OCI-LY7 (cell line): ENCODE data around the gene ABCA4.

Source experiments
- EZH2phosphoT487 ChIP-seq: fragments of 200-600 bp; sonication (generic); IDR thresholded peaks from 2 replicates; pipeline ENCODE4 v1.6.1; 2018; ENCODE audit warnings: low read depth, borderline replicate concordance, mild to moderate bottlenecking, mixed run types, antibody characterized with exemption, low read length, moderate library complexity, mixed read lengths
- TF ChIP-seq, protein P1 (sequence below): fragments of 200-600 bp; sonication (generic); conservative IDR thresholded peaks from 2 replicates; pipeline ENCODE4 v1.5.1; 2014; ENCODE audit warnings: mild to moderate bottlenecking, antibody characterized with exemption, low read length, moderate library complexity, mixed read lengths

GRCh38 chr1:94058766-94059165 is 62.2 kb downstream of the ABCA4 start:
- TF ChIP-seq, protein P1, sequence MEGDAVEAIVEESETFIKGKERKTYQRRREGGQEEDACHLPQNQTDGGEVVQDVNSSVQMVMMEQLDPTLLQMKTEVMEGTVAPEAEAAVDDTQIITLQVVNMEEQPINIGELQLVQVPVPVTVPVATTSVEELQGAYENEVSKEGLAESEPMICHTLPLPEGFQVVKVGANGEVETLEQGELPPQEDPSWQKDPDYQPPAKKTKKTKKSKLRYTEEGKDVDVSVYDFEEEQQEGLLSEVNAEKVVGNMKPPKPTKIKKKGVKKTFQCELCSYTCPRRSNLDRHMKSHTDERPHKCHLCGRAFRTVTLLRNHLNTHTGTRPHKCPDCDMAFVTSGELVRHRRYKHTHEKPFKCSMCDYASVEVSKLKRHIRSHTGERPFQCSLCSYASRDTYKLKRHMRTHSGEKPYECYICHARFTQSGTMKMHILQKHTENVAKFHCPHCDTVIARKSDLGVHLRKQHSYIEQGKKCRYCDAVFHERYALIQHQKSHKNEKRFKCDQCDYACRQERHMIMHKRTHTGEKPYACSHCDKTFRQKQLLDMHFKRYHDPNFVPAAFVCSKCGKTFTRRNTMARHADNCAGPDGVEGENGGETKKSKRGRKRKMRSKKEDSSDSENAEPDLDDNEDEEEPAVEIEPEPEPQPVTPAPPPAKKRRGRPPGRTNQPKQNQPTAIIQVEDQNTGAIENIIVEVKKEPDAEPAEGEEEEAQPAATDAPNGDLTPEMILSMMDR = no peak
- no peak for TF ChIP-seq EZH2phosphoT487
